K562 (cell line): Measurements from ENCODE around the gene ORAI3. TPM values are rescaled to one million over a fixed set of nuclear protein-coding genes. Genes with fewer than 3 reads are reported as not detected.

Source experiments
- ATAC-seq: fragments of 200-7000 bp; cut with Tn5 transposase; 3 replicates; pipeline ENCODE4 v1.9.1; 2020; ENCODE audit warnings: moderate library complexity
- BruUV-seq: library from RNA; stranded (reverse); fragments of 400-500 nt; replicated peaks from 2 replicates; lab custom pipeline; 2021; lab: Mats Ljungman, UMichigan
- CTCF ChIA-PET: fragments of 300-600 bp; formaldehyde crosslinking; extraction: SDS; loops from one replicate; lab custom pipeline; 2021; ENCODE audit warnings: low intra/inter-chr PET ratio; lab: Yijun Ruan, JAX
- POLR2A ChIA-PET: fragments of 300-600, 350-650 bp; sonication (Branson Sonifier 250); formaldehyde crosslinking; extraction: SDS; loops from one replicate; lab custom pipeline; 2021; ENCODE audit warnings: antibody characterized with exemption, inconsistent platforms; lab: Yijun Ruan, JAX
- DNase-seq, 4 experiments: peaks; one replicate each; pipeline versions ENCODE4 v3.0.0 to v3.0.0-alpha.2; 2011 to 2018; ENCODE audit warnings: low spot score in 3 of 4, mixed read lengths in 3 of 4; ENCODE audit errors: extremely low read depth in 1 of 4
- FAIRE-seq: peaks from 2 replicates; lab custom pipeline; 2011; peaks lifted over from hg19 to GRCh38; lab: Jason Lieb, UNC
- H2AFZ ChIP-seq: 2 replicates; pipeline ENCODE4 v1.6.0; 2011; ENCODE audit warnings: low read depth, low read length, control low read depth, inconsistent platforms
- H3K27ac ChIP-seq: fragments of 200-600 bp; 3 replicates; pipeline ENCODE4 v1.8.0; 2011; ENCODE audit warnings: low read depth, mild to moderate bottlenecking, control low read depth, inconsistent platforms, low read length, moderate library complexity, mixed read lengths; ENCODE audit errors: extremely low read depth
- H3K27me3 ChIP-seq, 2 experiments: fragments of 300-600 bp in 1 of 2; 2 replicates in 1 of 2; 3 replicates in 1 of 2; pipeline versions ENCODE4 v1.6.0 to v1.8.0; 2011; ENCODE audit warnings: inconsistent platforms in 2 of 2, low read length in 2 of 2, mild to moderate bottlenecking in 1 of 2, mixed read lengths in 1 of 2, moderate library complexity in 1 of 2; ENCODE audit not compliant: control insufficient read depth in 2 of 2, insufficient read depth in 2 of 2
- H3K36me3 ChIP-seq: fragments of 300-600 bp; 3 replicates; pipeline ENCODE4 v1.8.0; 2011; ENCODE audit warnings: mild to moderate bottlenecking, low read length, inconsistent platforms; ENCODE audit not compliant: control insufficient read depth, insufficient read depth
- H3K4me1 ChIP-seq, 2 experiments: fragments of 200-600 bp in 1 of 2; replicated peaks in 1 of 2; 2 replicates in 1 of 2; 3 replicates in 1 of 2; pipeline versions ENCODE4 v1.5.1 to v1.8.0; 2011; ENCODE audit warnings: inconsistent platforms in 2 of 2, low read length in 2 of 2, mild to moderate bottlenecking in 1 of 2, mixed read lengths in 1 of 2, moderate library complexity in 1 of 2; ENCODE audit not compliant: control insufficient read depth in 2 of 2, insufficient read depth in 2 of 2
- H3K4me2 ChIP-seq: 2 replicates; pipeline ENCODE4 v1.6.1; 2011; ENCODE audit warnings: low read length, control low read depth, inconsistent platforms, mixed read lengths; ENCODE audit not compliant: insufficient read depth
- H3K4me3 ChIP-seq: fragments of 200-600 bp; sonication (generic), shearing (Covaris generic); 2 replicates; pipeline ENCODE4 v1.5.1; 2016; ENCODE audit warnings: control low read depth, inconsistent platforms
- H3K79me2 ChIP-seq: fragments of 200-600 bp; 3 replicates; pipeline ENCODE4 v1.8.0; 2011; ENCODE audit warnings: low read length, inconsistent platforms; ENCODE audit not compliant: control insufficient read depth, insufficient read depth
- H3K9ac ChIP-seq, 2 experiments: 2 replicates each; pipeline versions ENCODE4 v1.6.0 to v1.6.1; 2011; ENCODE audit warnings: low read depth in 2 of 2, low read length in 2 of 2, control low read depth in 1 of 2, inconsistent platforms in 1 of 2, mild to moderate bottlenecking in 1 of 2, mixed read lengths in 1 of 2; ENCODE audit not compliant: insufficient read depth in 1 of 2
- H3K9me1 ChIP-seq: one replicate; pipeline ENCODE4 v1.6.0; 2011; ENCODE audit warnings: inconsistent platforms, mild to moderate bottlenecking, low read length, moderate library complexity; ENCODE audit not compliant: control insufficient read depth, insufficient read depth
- H3K9me3 ChIP-seq: replicated peaks from 2 replicates; pipeline ENCODE4 v1.5.1; 2011; ENCODE audit warnings: low read depth, low read length, inconsistent platforms; ENCODE audit not compliant: control insufficient read depth, insufficient read depth
- H4K20me1 ChIP-seq: replicated peaks from 2 replicates; pipeline ENCODE4 v1.6.1; 2011; ENCODE audit warnings: low read length, inconsistent platforms, mixed read lengths; ENCODE audit not compliant: control insufficient read depth, insufficient read depth
- RBFOX2 ChIP-seq: fragments of 200-400 bp; formaldehyde crosslinking; IDR thresholded peaks from 2 replicates; pipeline ENCODE4 v1.6.1; 2017; ENCODE audit warnings: low read depth, mild to moderate bottlenecking, low read length, moderate library complexity
- RBM15 ChIP-seq: fragments of 200-400 bp; formaldehyde crosslinking; IDR thresholded peaks from 2 replicates; pipeline ENCODE4 v1.6.1; 2018; ENCODE audit warnings: mild to moderate bottlenecking, low read length, moderate library complexity; ENCODE audit not compliant: insufficient read depth
- ZKSCAN1 ChIP-seq: fragments of 150-350 bp; IDR thresholded peaks from 2 replicates; pipeline ENCODE4 v1.6.1; 2016; ENCODE audit warnings: low read depth, low read length
- ZNF133 ChIP-seq: fragments of 250-450 bp; sonication (Bioruptor Pico); IDR thresholded peaks from 2 replicates; pipeline ENCODE4 v1.4.0; 2020; ENCODE audit warnings: mild to moderate bottlenecking
- WGBS: fragments of 100-300 bp; shearing (Covaris generic); methylation state at CpG from one replicate; pipeline ENCODE4 v1.1.6; 2016; ENCODE audit warnings: low coverage, mixed read lengths; ENCODE audit not compliant: insufficient coverage; ENCODE audit errors: missing lambda C conversion rate; 5-methylcytosine and 5-hydroxymethylcytosine counted together
- in situ Hi-C: fragments of 300-500 bp; cut with MboI; formaldehyde crosslinking; loops from 4 replicates; pipeline ENCODE4 v1.15.0; 2018; ENCODE audit warnings: inconsistent platforms, mixed read lengths
- intact Hi-C: fragments of 100-400 bp; cut with micrococcal nuclease; formaldehyde crosslinking; loops from 2 replicates; pipeline ENCODE4 v1.14.2; 2022
- polyA plus RNA-seq, 8 experiments: library from polyadenylated mRNA; depleted of rRNA in 4 of 8; stranded (reverse) in 5 of 8; unstranded in 3 of 8; fragments of >200 nt; fragmentation: Nextera tagmentation in 2 of 8; fragmentation: Illumina TruSeq in 1 of 8; extraction: Ambion mirVana in 2 of 8; extraction: Trizol in 1 of 8; gene quantifications; 2 replicates each; pipeline versions ENCODE4 v1.2.1 to v1.2.3, GENCODE V29; 2011 to 2014; ENCODE audit warnings: inconsistent platforms in 1 of 8, missing spikeins in 1 of 8
- total RNA-seq, 7 experiments: library from RNA; depleted of rRNA in 6 of 7; stranded (reverse); fragments of >200 nt in 6 of 7; fragmentation: Illumina TruSeq in 2 of 7; extraction: Trizol in 2 of 7; gene quantifications; 2 replicates each; pipeline versions ENCODE4 v1.2.1 to v1.2.3, GENCODE V29; 2011 to 2021; ENCODE audit warnings: low replicate concordance in 1 of 7

Gene ORAI3
- total and polyA plus RNA-seq, 9 of the 15 experiments (the other 6 are each of a cell fraction or from before 2014, with no cell fraction given): 4.9 to 23.3 (median 14.1) TPM

DNA sequence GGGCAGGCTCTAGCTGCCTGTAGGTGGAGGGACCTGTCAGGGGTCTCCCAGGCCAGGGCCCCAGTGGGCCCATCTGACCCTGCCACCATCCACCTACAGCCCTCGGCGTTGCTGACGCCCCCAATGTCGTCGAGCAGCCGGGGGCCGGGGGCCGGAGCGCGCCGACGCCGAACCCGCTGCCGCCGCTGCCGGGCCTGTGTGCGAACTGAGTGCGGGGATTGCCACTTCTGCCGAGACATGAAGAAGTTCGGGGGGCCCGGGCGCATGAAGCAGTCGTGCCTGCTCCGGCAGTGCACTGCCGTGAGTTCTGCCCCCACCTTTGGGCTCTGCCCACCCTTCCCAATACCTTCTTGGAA, 23.3 kb upstream of the ORAI3 start:
- no peak for ATAC-seq
- Histone ChIP-seq H2AFZ (no peak overlapping the region), H3K27me3 (no peaks in the 10 kb centered on the region; a peak in 1 of 5 replicates), H3K36me3 (peaks cover 43% of the 10 kb centered on the region; the same call in 2 of the 3 replicates), H3K9me3 (no peaks in the 10 kb centered on the region), H3K79me2 (peaks cover 17% of the 10 kb centered on the region), H3K4me1 (peaks cover 3 to 59% of the 10 kb centered on the region in 2 experiments; a peak in 4 of 5 replicates), H3K4me2 (no peak overlapping the region), H4K20me1 (peaks cover 3% of the 10 kb centered on the region; the same call in 1 of the 2 replicates), H3K9ac (peak overlapping the region in 1 of 2 experiments; percentile 93; a peak in 2 of 4 replicates), H3K9me1 (peaks cover 3% of the 10 kb centered on the region), H3K4me3 (no peak overlapping the region), H3K27ac (no peak overlapping the region)
- 92% methylated on average over 3 of the region's 26 CpGs for WGBS
- BruUV-seq: no TSS peak
- in situ Hi-C loops (no loop called here), intact Hi-C loops (no loop called here)
- ChIA-PET CTCF (no interaction called here), POLR2A (interaction anchor here (1.3 kb wide), 1 partner anchor 81 kb away, joined by 3 read pairs; no protein-coding TSS in a partner anchor)
- no peak for FAIRE-seq
- TF ChIP-seq RBFOX2 (peak; percentile 47; the same call in 1 of the 2 replicates), RBM15 (no peak)
- DNase-seq: no peak

DNA sequence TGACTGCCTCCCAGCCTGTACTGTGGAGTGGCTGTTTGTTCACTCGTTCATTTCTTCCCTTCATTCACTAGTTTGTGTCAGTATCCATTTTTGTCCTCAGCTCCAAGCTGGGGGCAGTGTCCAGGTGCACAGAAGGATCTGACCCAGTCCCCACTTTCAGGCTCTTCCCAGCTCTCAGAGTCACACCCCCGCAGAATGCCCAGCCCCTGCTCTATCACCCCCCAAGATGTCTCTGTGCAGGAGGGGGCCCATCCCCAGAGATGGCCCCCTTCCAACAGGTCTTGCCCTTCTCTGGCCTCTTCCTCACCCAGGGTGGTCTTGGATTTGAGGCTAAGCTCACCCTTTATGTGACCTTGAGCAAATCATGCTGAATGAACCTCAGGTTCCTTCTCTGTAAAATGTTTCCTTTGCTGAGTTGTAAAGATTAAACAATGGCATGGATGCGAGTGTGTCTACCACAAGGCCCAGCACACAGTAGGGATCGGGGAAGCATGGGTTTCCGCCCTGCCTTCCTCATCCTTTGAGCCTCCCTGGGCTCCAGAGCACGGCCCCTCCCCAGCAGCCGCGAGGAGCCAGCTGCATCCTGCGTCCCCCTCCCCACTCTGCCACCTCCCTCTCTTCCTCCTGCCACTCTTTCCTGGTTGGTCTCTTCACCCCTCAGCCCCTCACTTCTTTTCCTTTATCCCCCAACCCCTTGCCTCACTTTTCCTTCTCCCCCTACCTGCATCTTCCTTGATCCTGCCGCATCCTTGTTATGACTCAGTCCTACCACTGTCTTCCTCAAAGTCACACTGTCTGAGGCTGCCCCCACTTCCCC, 22.7 kb upstream of the ORAI3 start:
- intact Hi-C loops: no loop called here

More for the DNA sequence above, 22.7 kb upstream of the ORAI3 start:
- Histone ChIP-seq H3K9me3 (no peaks in the 10 kb centered on the region), H3K27ac (peak overlapping the region; percentile 16; the same call in 2 of the 3 replicates), H3K9ac (peak overlapping the region in 1 of 2 experiments; percentile 30; a peak in 1 of 4 replicates), H3K36me3 (peaks cover 49% of the 10 kb centered on the region; the same call in 2 of the 3 replicates), H3K79me2 (peaks cover 17% of the 10 kb centered on the region), H3K4me3 (no peak overlapping the region), H3K9me1 (peaks cover 3% of the 10 kb centered on the region), H3K4me2 (no peak overlapping the region), H4K20me1 (peaks cover 3% of the 10 kb centered on the region; the same call in 1 of the 2 replicates), H3K27me3 (no peaks in the 10 kb centered on the region; a peak in 1 of 5 replicates), H3K4me1 (peaks cover 3 to 57% of the 10 kb centered on the region in 2 experiments; a peak in 4 of 5 replicates), H2AFZ (no peak overlapping the region)
- TF ChIP-seq ZNF133 (no peak), ZKSCAN1 (peak; percentile 89)
- ChIA-PET POLR2A (interaction anchor here (1.2 to 1.3 kb wide), 2 partner anchors 27 to 82 kb away, joined by 3 read pairs; no protein-coding TSS in a partner anchor), CTCF (no interaction called here)
- DNase-seq (no peak), FAIRE-seq (no peak), ATAC-seq (no peak)
- in situ Hi-C loops: no loop called here
- 76% methylated on average over 9 of the region's 10 CpGs for WGBS
- no TSS peak for BruUV-seq
